Activated naive CD8-positive, alpha-beta T cell treated with anti-CD3 and anti-CD28 coated beads, Interleukin-2, amount 50 U/mL, for 24 hours (primary cell): ENCODE data around the gene SYCP2L.

ENCODE experiments used
- ATAC-seq: fragments of 150-1000 bp; cut with Tn5 transposase; one replicate; pipeline ENCODE4 v1.10.0; 2021
- DNase-seq: peaks from one replicate; pipeline ENCODE4 v3.0.0; 2021
- H3K27ac Mint-ChIP-seq: one replicate; pipeline ENCODE4 v1.8.0; 2021; ENCODE audit warnings: mild to moderate bottlenecking, mixed read lengths
- H3K27me3 Mint-ChIP-seq: one replicate; pipeline ENCODE4 v1.8.0; 2021; ENCODE audit warnings: mixed read lengths
- H3K36me3 Mint-ChIP-seq: one replicate; pipeline ENCODE4 v1.8.0; 2021; ENCODE audit warnings: low read depth, mixed read lengths
- H3K4me1 Mint-ChIP-seq: one replicate; pipeline ENCODE4 v1.8.0; 2021; ENCODE audit warnings: mixed read lengths
- H3K4me3 Mint-ChIP-seq: one replicate; pipeline ENCODE4 v1.8.0; 2021; ENCODE audit warnings: mild to moderate bottlenecking, moderate library complexity, mixed read lengths
- H3K9me3 Mint-ChIP-seq: one replicate; pipeline ENCODE4 v1.8.0; 2021; ENCODE audit warnings: mixed read lengths

The SYCP2L gene

DNA sequence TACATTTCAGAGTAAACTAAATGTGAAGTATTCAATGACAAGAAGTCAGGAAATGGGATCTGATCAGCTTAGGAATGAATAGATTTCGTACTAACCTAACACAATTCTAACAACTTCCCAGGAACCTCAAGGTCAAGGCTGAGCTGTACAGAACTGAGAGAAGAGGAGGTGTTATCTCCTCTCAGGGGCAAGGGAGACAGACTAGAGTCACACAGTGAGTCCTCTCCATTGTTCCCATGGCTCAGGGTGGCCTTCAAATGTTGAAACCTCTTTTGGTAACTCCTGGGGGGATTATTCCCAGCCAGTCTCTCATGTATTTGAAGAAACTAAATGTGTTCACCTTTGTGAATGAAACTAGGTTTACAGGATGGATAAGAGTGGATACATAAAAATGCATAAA is 129.6 kb downstream of the SYCP2L start:
- Mint-ChIP-seq H3K27ac (no peak overlapping the region), H3K4me1 (no peaks in the 10 kb centered on the region), H3K9me3 (no peaks in the 10 kb centered on the region), H3K4me3 (no peak overlapping the region), H3K36me3 (no peaks in the 10 kb centered on the region), H3K27me3 (peaks cover 10% of the 10 kb centered on the region)
- DNase-seq (no peak), ATAC-seq (no peak)

- Mint-ChIP-seq H3K4me3 (no peak overlapping the region), H3K4me1 (no peaks in the 10 kb centered on the region), H3K27ac (no peak overlapping the region), H3K9me3 (no peaks in the 10 kb centered on the region), H3K27me3 (peaks cover 13% of the 10 kb centered on the region), H3K36me3 (no peaks in the 10 kb centered on the region)
- DNase-seq: no peak
- no peak for ATAC-seq
Measured at GRCh38 chr6:11017090-11017489, 130.2 kb downstream of the SYCP2L start.

GRCh38 chr6:11018225-11018624 is 131.4 kb downstream of the SYCP2L start:
- DNase-seq: no peak
- Mint-ChIP-seq H3K4me1 (no peaks in the 10 kb centered on the region), H3K4me3 (no peak overlapping the region), H3K27me3 (peaks cover 16% of the 10 kb centered on the region), H3K36me3 (no peaks in the 10 kb centered on the region), H3K9me3 (no peaks in the 10 kb centered on the region), H3K27ac (no peak overlapping the region)
- ATAC-seq: no peak

DNA sequence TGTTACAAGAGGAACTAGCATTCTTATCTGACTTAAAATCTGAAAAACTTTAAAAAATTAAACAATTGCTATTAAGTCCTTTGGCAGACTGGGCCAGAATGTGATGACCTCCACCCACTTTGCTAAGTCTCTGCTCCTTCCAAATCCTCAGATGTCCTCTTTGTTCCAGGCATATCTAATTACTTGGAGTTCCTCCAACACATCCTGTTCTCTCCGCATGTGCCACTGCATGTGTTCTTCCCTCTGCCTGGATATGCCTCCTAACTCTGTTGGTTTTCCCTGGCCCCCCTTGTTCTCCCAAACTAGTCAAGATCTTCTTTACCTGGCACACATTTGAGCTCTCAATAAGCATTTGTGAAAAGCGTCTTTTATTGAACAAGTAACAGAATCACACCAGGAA is 134.2 kb downstream of the SYCP2L start:
- Mint-ChIP-seq H3K27me3 (peaks cover 19% of the 10 kb centered on the region), H3K36me3 (no peaks in the 10 kb centered on the region), H3K9me3 (no peaks in the 10 kb centered on the region), H3K4me3 (no peak overlapping the region), H3K27ac (no peak overlapping the region), H3K4me1 (no peaks in the 10 kb centered on the region)
- ATAC-seq (no peak), DNase-seq (no peak)

GRCh38 chr6:11021714-11022113 is 134.9 kb downstream of the SYCP2L start:
- Mint-ChIP-seq H3K27me3 (peaks cover 16% of the 10 kb centered on the region), H3K36me3 (no peaks in the 10 kb centered on the region), H3K27ac (no peak overlapping the region), H3K4me1 (no peaks in the 10 kb centered on the region), H3K4me3 (no peak overlapping the region), H3K9me3 (no peaks in the 10 kb centered on the region)
- ATAC-seq (no peak), DNase-seq (no peak)

- Mint-ChIP-seq H3K9me3 (no peaks in the 10 kb centered on the region), H3K36me3 (no peaks in the 10 kb centered on the region), H3K27me3 (peaks cover 23% of the 10 kb centered on the region), H3K4me1 (no peaks in the 10 kb centered on the region), H3K4me3 (no peak overlapping the region), H3K27ac (no peak overlapping the region)
- ATAC-seq: no peak
- no peak for DNase-seq
Measured at GRCh38 chr6:11023032-11023431, 136.2 kb downstream of the SYCP2L start.
